Endothelial cell of umbilical vein (primary cell): ENCODE data around the gene PHTF1. TPM values are rescaled to one million over a fixed set of nuclear protein-coding genes. Genes with fewer than 3 reads are reported as not detected.

ENCODE experiments used
- BruUV-seq: library from RNA; stranded (reverse); fragments of 400-500 nt; replicated peaks from 2 replicates; lab custom pipeline; 2021; lab: Mats Ljungman, UMichigan
- CTCF ChIA-PET: fragments of 300-600, 350-600 bp; sonication (Branson Sonifier 250); formaldehyde crosslinking; loops from one replicate; lab custom pipeline; 2021; ENCODE audit warnings: antibody characterized with exemption, inconsistent platforms; lab: Charles Lee
- POLR2A ChIA-PET: fragments of 300-600, 350-600 bp; sonication (Branson Sonifier 250); formaldehyde crosslinking; loops from one replicate; lab custom pipeline; 2021; ENCODE audit warnings: antibody characterized with exemption, inconsistent platforms; lab: Charles Lee
- DNase-seq: peaks from one replicate; pipeline ENCODE4 v3.0.0-alpha.2; 2011; ENCODE audit warnings: low read depth, low spot score
- FAIRE-seq: peaks from 2 replicates; lab custom pipeline; 2011; peaks lifted over from hg19 to GRCh38; lab: Jason Lieb, UNC
- H2AFZ ChIP-seq: 2 replicates; pipeline ENCODE4 v1.6.0; 2012; ENCODE audit warnings: low read depth, low read length, control low read depth, inconsistent platforms
- H3K27ac ChIP-seq: 2 replicates; pipeline ENCODE4 v1.5.1; 2011; ENCODE audit warnings: low read depth, mild to moderate bottlenecking, control low read depth, low read length, moderate library complexity; ENCODE audit not compliant: insufficient read depth
- H3K27me3 ChIP-seq, 2 experiments: 2 replicates each; pipeline versions ENCODE4 v1.6.0 to v1.6.1; 2011; ENCODE audit warnings: low read length in 2 of 2, mixed read lengths in 1 of 2; ENCODE audit not compliant: control insufficient read depth in 2 of 2, insufficient read depth in 2 of 2
- H3K36me3 ChIP-seq, 2 experiments: 2 replicates in 1 of 2; 3 replicates in 1 of 2; pipeline ENCODE4 v1.5.1; 2011; ENCODE audit warnings: low read length in 2 of 2, mild to moderate bottlenecking in 1 of 2, moderate library complexity in 1 of 2; ENCODE audit not compliant: control insufficient read depth in 2 of 2, insufficient read depth in 2 of 2; ENCODE audit errors: extremely low read depth in 1 of 2
- H3K4me1 ChIP-seq: 3 replicates; pipeline ENCODE4 v1.5.1; 2011; ENCODE audit warnings: mild to moderate bottlenecking, low read length; ENCODE audit not compliant: control insufficient read depth, insufficient read depth; ENCODE audit errors: extremely low read depth
- H3K4me2 ChIP-seq: 2 replicates; pipeline ENCODE4 v1.6.1; 2011; ENCODE audit warnings: low read length, control low read depth, mixed read lengths; ENCODE audit not compliant: insufficient read depth
- H3K4me3 ChIP-seq, 3 experiments: fragments of 200-600 bp in 1 of 3; sonication (generic), shearing (Covaris generic) in 1 of 3; replicated peaks in 1 of 3; 2 replicates each; pipeline ENCODE4 v1.5.1; 2011 to 2016; ENCODE audit warnings: control low read depth in 3 of 3, low read length in 3 of 3, mild to moderate bottlenecking in 2 of 3, inconsistent platforms in 1 of 3, low read depth in 1 of 3, moderate library complexity in 1 of 3; ENCODE audit not compliant: insufficient read depth in 1 of 3
- H3K79me2 ChIP-seq: 2 replicates; pipeline ENCODE4 v1.6.0; 2012; ENCODE audit warnings: low read length, inconsistent platforms; ENCODE audit not compliant: control insufficient read depth, insufficient read depth
- H3K9ac ChIP-seq: replicated peaks from 2 replicates; pipeline ENCODE3; 2011; ENCODE audit warnings: low read length, control low read depth; ENCODE audit not compliant: insufficient read depth; ENCODE audit errors: extremely low read depth
- H3K9me1 ChIP-seq: replicated peaks from 3 replicates; pipeline ENCODE4 v1.6.0; 2011; ENCODE audit warnings: mild to moderate bottlenecking, low read length; ENCODE audit not compliant: control insufficient read depth, insufficient read depth; ENCODE audit errors: extremely low read depth
- H3K9me3 ChIP-seq: replicated peaks from 2 replicates; pipeline ENCODE4 v1.5.1; 2012; ENCODE audit warnings: low read length, inconsistent platforms; ENCODE audit not compliant: control insufficient read depth, insufficient read depth
- H4K20me1 ChIP-seq: replicated peaks from 2 replicates; pipeline ENCODE3; 2011; ENCODE audit warnings: mild to moderate bottlenecking, low read length; ENCODE audit not compliant: control insufficient read depth, insufficient read depth; ENCODE audit errors: extremely low read depth
- CTCF ChIP-seq, 2 donors: IDR thresholded peaks; 1 replicate in 1 of 2; 2 replicates in 1 of 2; pipeline ENCODE4 v1.5.1; 2011; ENCODE audit warnings: low read length in 2 of 2, mild to moderate bottlenecking in 2 of 2, moderate library complexity in 2 of 2, control low read depth in 1 of 2, inconsistent platforms in 1 of 2, low read depth in 1 of 2; ENCODE audit not compliant: insufficient read depth in 1 of 2; ENCODE audit errors: extremely low read depth in 1 of 2
- EZH2 ChIP-seq: IDR thresholded peaks from 2 replicates; pipeline ENCODE4 v1.6.1; 2012; ENCODE audit warnings: borderline replicate concordance, low read depth, mild to moderate bottlenecking, moderate library complexity, low read length, inconsistent platforms; ENCODE audit not compliant: severe bottlenecking
- FOS ChIP-seq: IDR thresholded peaks from 2 replicates; pipeline ENCODE4 v1.6.1; 2011; ENCODE audit warnings: mild to moderate bottlenecking, low read length, moderate library complexity, borderline replicate concordance; ENCODE audit not compliant: insufficient read depth
- GATA2 ChIP-seq: IDR thresholded peaks from 2 replicates; pipeline ENCODE4 v1.7.0; 2011; ENCODE audit warnings: low read depth, mild to moderate bottlenecking, moderate library complexity, mixed read lengths, low read length; ENCODE audit not compliant: insufficient read length, insufficient read depth
- JUN ChIP-seq: IDR thresholded peaks from 2 replicates; pipeline ENCODE4 v1.6.1; 2011; ENCODE audit warnings: borderline replicate concordance, low read depth; ENCODE audit not compliant: insufficient read length, insufficient read depth
- MAX ChIP-seq: IDR thresholded peaks from 2 replicates; pipeline ENCODE4 v1.6.1; 2011; ENCODE audit not compliant: insufficient read depth, insufficient read length
- MYC ChIP-seq: IDR thresholded peaks from one replicate; pipeline ENCODE4 v1.6.1; 2011; ENCODE audit warnings: mild to moderate bottlenecking, low read depth, low read length
- POLR2A ChIP-seq: IDR thresholded peaks from 2 replicates; pipeline ENCODE4 v1.6.1; 2012; ENCODE audit warnings: low read depth, mild to moderate bottlenecking, control low read depth, low read length
- POLR2AphosphoS5 ChIP-seq: IDR thresholded peaks from 2 replicates; pipeline ENCODE4 v1.6.1; 2012; ENCODE audit warnings: low read depth, mild to moderate bottlenecking, control low read depth, low read length, moderate library complexity; ENCODE audit not compliant: insufficient read depth
- dilution Hi-C: fragments of 300-500 bp; cut with MboI; formaldehyde crosslinking; loops from one replicate; pipeline ENCODE4 v1.15.0; 2019; ENCODE audit warnings: low sequenced_read_pairs; ENCODE audit not compliant: extremely low pct_ligation_motif_present
- intact Hi-C: fragments of 100-400 bp; cut with micrococcal nuclease; formaldehyde crosslinking; loops from one replicate; pipeline ENCODE4 v1.10.0; 2022
- polyA plus RNA-seq, 4 experiments: library from polyadenylated mRNA; depleted of rRNA in 3 of 4; stranded (reverse) in 3 of 4; unstranded in 1 of 4; fragments of >200 nt; gene quantifications; 2 replicates each; pipeline versions ENCODE4 v1.2.1 to v1.2.3, GENCODE V29; 2011 to 2012; ENCODE audit warnings: missing spikeins in 1 of 4
- total RNA-seq: library from RNA; stranded (reverse); gene quantifications from 2 replicates; pipeline ENCODE4 v1.2.3, GENCODE V29; 2021

Gene PHTF1
- total and polyA plus RNA-seq, 2 donors (not counting 3 experiments of a cell fraction or from before 2014, with no cell fraction given): 26.3 to 62.6 TPM

GRCh38 chr1:113797472-113797871, 38.2 kb upstream of the PHTF1 start:
- Histone ChIP-seq H3K4me2 (no peak overlapping the region), H3K27ac (no peak overlapping the region), H2AFZ (no peak overlapping the region), H3K9me3 (no peaks in the 10 kb centered on the region), H3K27me3 (no peaks in the 10 kb centered on the region), H3K36me3 (peaks cover 2% of the 10 kb centered on the region in 2 experiments), H3K4me1 (peaks cover 5% of the 10 kb centered on the region), H4K20me1 (no peaks in the 10 kb centered on the region), H3K4me3 (no peak overlapping the region), H3K9ac (no peak overlapping the region), H3K79me2 (peaks cover 48% of the 10 kb centered on the region), H3K9me1 (no peaks in the 10 kb centered on the region)
- intact Hi-C loops: no loop called here
- DNase-seq (no peak), FAIRE-seq (no peak)
- TF ChIP-seq CTCF (IDR thresholded peaks at IDR 0.05; ENCODE audit: extremely low read depth in 1 of 2, insufficient read depth in 1 of 2, low read depth in 1 of 2, low read length in 2 of 2) (no peak), POLR2A (no peak)
- CTCF ChIA-PET: interaction anchor here (1.2 kb wide), 1 partner anchor 8 kb away, joined by 3 read pairs; no protein-coding TSS in a partner anchor
- BruUV-seq: TSS peak; percentile 9
- dilution Hi-C loops: no loop called here
- POLR2A ChIA-PET: no interaction called here

- BruUV-seq: no TSS peak
Measured at GRCh38 chr1:113793878-113794834, 34.9 kb upstream of the PHTF1 start.

More at GRCh38 chr1:113793878-113794834, 34.9 kb upstream of the PHTF1 start:
- Histone ChIP-seq H3K79me2 (peaks cover 32% of the 10 kb centered on the region), H3K9me3 (no peaks in the 10 kb centered on the region), H2AFZ (no peak overlapping the region), H3K36me3 (peaks cover 2% of the 10 kb centered on the region in 2 experiments), H3K9ac (no peak overlapping the region), H3K9me1 (no peaks in the 10 kb centered on the region), H4K20me1 (no peaks in the 10 kb centered on the region), H3K27me3 (no peaks in the 10 kb centered on the region), H3K4me3 (no peak overlapping the region), H3K27ac (no peak overlapping the region), H3K4me1 (peaks cover 5% of the 10 kb centered on the region), H3K4me2 (no peak overlapping the region)
- dilution Hi-C loops (no loop called here), intact Hi-C loops (no loop called here)
- TF ChIP-seq MYC: no peak
- TF ChIP-seq EZH2: no peak
- no peak for TF ChIP-seq POLR2AphosphoS5
- no peak for TF ChIP-seq GATA2
- TF ChIP-seq MAX: no peak
- TF ChIP-seq POLR2A: no peak
- no peak for TF ChIP-seq JUN
- no peak for TF ChIP-seq FOS
- TF ChIP-seq CTCF (IDR thresholded peaks at IDR 0.05; ENCODE audit: extremely low read depth in 1 of 2, insufficient read depth in 1 of 2, low read depth in 1 of 2, low read length in 2 of 2): no peak
- DNase-seq (no peak), FAIRE-seq (no peak)
- ChIA-PET CTCF (no interaction called here), POLR2A (no interaction called here)
